GM23248 (cell line): ENCODE measurements around the gene LMF1. TPM values are rescaled to one million over a fixed set of nuclear protein-coding genes. Genes with fewer than 3 reads are reported as not detected.

Experiments
- DNase-seq: peaks from one replicate; pipeline ENCODE4 v3.0.0-alpha.2; 2015
- H2AFZ ChIP-seq: fragments of 200-600 bp; sonication (generic); 2 replicates; pipeline ENCODE4 v1.6.1; 2016; ENCODE audit warnings: antibody characterized with exemption
- H3F3A ChIP-seq: fragments of 200-600 bp; sonication (generic); 2 replicates; pipeline ENCODE4 v1.6.1; 2016; ENCODE audit warnings: mild to moderate bottlenecking, antibody characterized with exemption, mixed run types; ENCODE audit not compliant: insufficient read depth
- H3K27ac ChIP-seq: fragments of 200-600 bp; sonication (generic); 2 replicates; pipeline ENCODE4 v1.5.1; 2016; ENCODE audit warnings: mild to moderate bottlenecking
- H3K27me3 ChIP-seq: fragments of 200-600 bp; sonication (generic); replicated peaks from 2 replicates; pipeline ENCODE4 v1.6.1; 2016; ENCODE audit warnings: mild to moderate bottlenecking; ENCODE audit not compliant: insufficient read depth
- H3K36me3 ChIP-seq: fragments of 200-600 bp; sonication (generic); 2 replicates; pipeline ENCODE4 v1.6.1; 2016; ENCODE audit warnings: low read depth, mild to moderate bottlenecking
- H3K4me1 ChIP-seq: fragments of 200-600 bp; sonication (generic); 2 replicates; pipeline ENCODE4 v1.6.1; 2016; ENCODE audit warnings: mild to moderate bottlenecking; ENCODE audit not compliant: insufficient read depth
- H3K4me2 ChIP-seq: fragments of 200-600 bp; sonication (generic); one replicate; pipeline ENCODE4 v1.6.1; 2016; ENCODE audit warnings: mild to moderate bottlenecking; ENCODE audit not compliant: unreplicated experiment
- H3K4me3 ChIP-seq: fragments of 200-600 bp; sonication (generic); 2 replicates; pipeline ENCODE4 v1.5.1; 2016; ENCODE audit warnings: mild to moderate bottlenecking
- H3K79me2 ChIP-seq: fragments of 200-600 bp; sonication (generic); 2 replicates; pipeline ENCODE4 v1.6.1; 2016; ENCODE audit warnings: mild to moderate bottlenecking; ENCODE audit not compliant: insufficient read depth
- H3K9ac ChIP-seq: fragments of 200-600 bp; sonication (generic); 2 replicates; pipeline ENCODE4 v1.6.1; 2016; ENCODE audit warnings: mild to moderate bottlenecking
- H3K9me2 ChIP-seq: fragments of 200-600 bp; sonication (generic); 2 replicates; pipeline ENCODE4 v1.6.1; 2016; ENCODE audit warnings: mixed run types, mild to moderate bottlenecking, moderate library complexity; ENCODE audit not compliant: insufficient read depth
- H3K9me3 ChIP-seq: fragments of 200-600 bp; sonication (generic); one replicate; pipeline ENCODE4 v1.6.1; 2017; ENCODE audit warnings: low read depth
- H4K20me1 ChIP-seq: fragments of 200-600 bp; sonication (generic); 2 replicates; pipeline ENCODE4 v1.6.0; 2016; ENCODE audit not compliant: insufficient read depth
- EZH2 ChIP-seq: fragments of 200-600 bp; sonication (generic); IDR thresholded peaks from 2 replicates; pipeline ENCODE4 v1.6.1; 2018; ENCODE audit warnings: antibody characterized with exemption, mild to moderate bottlenecking; ENCODE audit not compliant: insufficient read depth, poor library complexity, severe bottlenecking
- EZH2phosphoT487 ChIP-seq: fragments of 200-600 bp; sonication (generic); IDR thresholded peaks from 2 replicates; pipeline ENCODE4 v1.6.1; 2018; ENCODE audit warnings: antibody characterized with exemption, moderate library complexity, mild to moderate bottlenecking, low read depth; ENCODE audit not compliant: insufficient read depth
- WGBS, 2 experiments: methylation state at CpG; one replicate each; pipeline ENCODE4 v1.1.6; 2015 to 2017; ENCODE audit warnings: low lambda C conversion rate in 2 of 2, low coverage in 1 of 2; ENCODE audit errors: missing lambda C conversion rate in 2 of 2; 5-methylcytosine and 5-hydroxymethylcytosine counted together
- in situ Hi-C: fragments of 300-500 bp; cut with MboI; formaldehyde crosslinking; loops from 2 replicates; pipeline ENCODE4 v1.15.0; 2020
- polyA plus RNA-seq: library from polyadenylated mRNA; unstranded; fragments of >200 nt; fragmentation: Nextera tagmentation; extraction: Ambion mirVana; gene quantifications from 2 replicates; pipeline ENCODE4 v1.2.1, GENCODE V29; 2016
- total RNA-seq: library from RNA; depleted of rRNA; stranded (reverse); fragments of >200 nt; shearing (Covaris generic); gene quantifications from 2 replicates; pipeline ENCODE4 v1.2.3, GENCODE V29; 2014

The LMF1 gene
- total and polyA plus RNA-seq, 2 experiments from 2014 or later, result 23.1 to 53.0 TPM

GRCh38 chr16:827513-827912 lies 143.3 kb downstream of the LMF1 start:
- Histone ChIP-seq H3K9me3 (no peaks in the 10 kb centered on the region), H3K9ac (no peak overlapping the region), H3K36me3 (no peaks in the 10 kb centered on the region), H2AFZ (no peak overlapping the region), H4K20me1 (no peaks in the 10 kb centered on the region), H3K27ac (no peak overlapping the region), H3K79me2 (no peaks in the 10 kb centered on the region), H3F3A (no peaks in the 10 kb centered on the region), H3K9me2 (no peaks in the 10 kb centered on the region), H3K27me3 (peaks cover 13% of the 10 kb centered on the region; the same call in 1 of the 2 replicates), H3K4me1 (no peaks in the 10 kb centered on the region), H3K4me3 (no peak overlapping the region), H3K4me2 (no peak overlapping the region)
- no peak for DNase-seq
- TF ChIP-seq EZH2phosphoT487 (no peak), EZH2 (no peak)
- WGBS, 2 experiments, result 86% methylated on average over 24 of the region's 24 CpGs
- in situ Hi-C loops, result no loop called here

- peaks cover 13% of the 10 kb centered on the region for H3K27me3 ChIP-seq
- no peaks in the 10 kb centered on the region for H3K4me1 ChIP-seq
- H3K4me2 ChIP-seq, result peak overlapping the region; percentile 65
- TF ChIP-seq EZH2 (peak; percentile 46), EZH2phosphoT487 (no peak)
- H3K9me2 ChIP-seq, result no peaks in the 10 kb centered on the region
- H3K79me2 ChIP-seq, result no peaks in the 10 kb centered on the region
- peak overlapping the region; percentile 16; the same call in 1 of the 2 replicates for H3K9ac ChIP-seq
- in situ Hi-C loops, result no loop called here
- H2AFZ ChIP-seq, result peak overlapping the region; percentile 69
- H3K36me3 ChIP-seq, result no peaks in the 10 kb centered on the region
- peak; percentile 59 for DNase-seq
- H3K27ac ChIP-seq, result no peak overlapping the region
- peak overlapping the region; percentile 44 for H3K4me3 ChIP-seq
- H3F3A ChIP-seq, result no peaks in the 10 kb centered on the region
- H4K20me1 ChIP-seq, result no peaks in the 10 kb centered on the region
- WGBS, 2 experiments, result 4 to 5% methylated on average over 36 of the region's 36 CpGs
- no peaks in the 10 kb centered on the region for H3K9me3 ChIP-seq
Observed at GRCh38 chr16:825341-826061, 145.3 kb downstream of the LMF1 start.

- DNase-seq, result no peak
Observed at GRCh38 chr16:824601-825000, 146.2 kb downstream of the LMF1 start.

GRCh38 chr16:824194-824593 lies 146.6 kb downstream of the LMF1 start:
- H3K4me3 ChIP-seq, result no peak overlapping the region
- H3K4me1 ChIP-seq, result no peaks in the 10 kb centered on the region
- H3K79me2 ChIP-seq, result no peaks in the 10 kb centered on the region
- no peak overlapping the region for H3K27ac ChIP-seq
- in situ Hi-C loops, result loop anchor here (25.0 kb wide), 1 partner anchor 238 kb away; the partner anchor contains the start of gene SSTR5
- no peaks in the 10 kb centered on the region for H3K9me2 ChIP-seq
- H3K9ac ChIP-seq, result no peak overlapping the region
- TF ChIP-seq EZH2 (no peak), EZH2phosphoT487 (no peak)
- no peak for DNase-seq
- no peaks in the 10 kb centered on the region for H3K9me3 ChIP-seq
- no peaks in the 10 kb centered on the region for H3K36me3 ChIP-seq
- H4K20me1 ChIP-seq, result no peaks in the 10 kb centered on the region
- H3F3A ChIP-seq, result no peaks in the 10 kb centered on the region
- H3K27me3 ChIP-seq, result peaks cover 13% of the 10 kb centered on the region
- no peak overlapping the region for H3K4me2 ChIP-seq
- 83 to 84% methylated on average over 6 to 21 of the region's 22 CpGs for WGBS, 2 experiments
- H2AFZ ChIP-seq, result no peak overlapping the region

More at GRCh38 chr16:824601-825000, 146.2 kb downstream of the LMF1 start:
- Histone ChIP-seq H3K36me3 (no peaks in the 10 kb centered on the region), H3K27ac (no peak overlapping the region), H3K4me2 (no peak overlapping the region), H3K27me3 (peaks cover 13% of the 10 kb centered on the region), H3K79me2 (no peaks in the 10 kb centered on the region), H3F3A (no peaks in the 10 kb centered on the region), H3K9ac (no peak overlapping the region), H3K9me2 (no peaks in the 10 kb centered on the region), H3K4me1 (no peaks in the 10 kb centered on the region), H3K9me3 (no peaks in the 10 kb centered on the region), H4K20me1 (no peaks in the 10 kb centered on the region), H2AFZ (no peak overlapping the region), H3K4me3 (no peak overlapping the region)
- TF ChIP-seq EZH2phosphoT487 (no peak), EZH2 (no peak)
- 77 to 80% methylated on average over 19 to 25 of the region's 25 CpGs for whole genome bisulfite sequencing, 2 experiments
- in situ Hi-C loops, result loop anchor here (25.0 kb wide), 1 partner anchor 238 kb away; the partner anchor contains the start of gene SSTR5
